ENCODE measurements around the gene CD79A. TPM values are rescaled to one million over a fixed set of nuclear protein-coding genes. Genes with fewer than 3 reads are reported as not detected.

CD79A gene
- total RNA-seq, 1 experiment from 2014 or later: 0.07 TPM

DNA sequence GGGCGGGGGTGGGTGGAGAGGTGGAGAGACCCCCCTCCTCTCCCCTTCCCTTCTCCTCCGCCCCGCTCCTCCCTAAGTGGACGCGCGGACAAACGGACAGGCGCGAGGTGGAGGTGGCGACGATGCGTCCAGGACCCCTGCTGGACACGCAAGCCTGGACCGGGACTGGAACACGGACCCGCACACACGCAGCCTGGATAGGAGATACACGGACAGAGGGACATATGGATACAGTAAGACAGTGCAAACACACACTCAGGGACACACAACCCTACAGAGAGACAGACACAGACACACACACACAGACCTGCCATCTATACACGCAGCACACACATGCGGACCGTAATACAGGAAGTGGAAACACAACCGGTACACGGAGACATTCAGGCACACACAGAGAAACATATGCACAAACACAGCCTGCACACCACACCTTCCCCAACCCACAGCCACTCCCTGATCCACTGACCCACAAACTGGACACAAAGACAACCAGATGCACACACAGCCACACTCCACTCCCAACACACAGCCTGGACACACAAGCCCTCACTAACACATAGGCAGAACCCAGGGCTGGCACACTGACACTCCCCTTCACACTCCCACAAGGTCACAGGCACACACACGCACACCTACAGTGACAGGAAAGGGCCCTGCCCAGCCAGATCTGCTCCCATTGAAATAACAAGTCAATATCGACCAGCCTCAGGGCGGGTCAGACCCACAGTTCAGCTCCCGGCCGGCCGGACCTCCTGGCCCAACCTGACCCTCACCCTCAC is 51.9 kb downstream of the CD79A start:
- H3K9me3 ChIP-seq: no peaks in the 10 kb centered on the region
- no peaks in the 10 kb centered on the region for H3K36me3 ChIP-seq
- no peak for DNase-seq
- peaks cover 69% of the 10 kb centered on the region for H3K27me3 ChIP-seq
- no peak overlapping the region for H3K4me3 ChIP-seq

DNA sequence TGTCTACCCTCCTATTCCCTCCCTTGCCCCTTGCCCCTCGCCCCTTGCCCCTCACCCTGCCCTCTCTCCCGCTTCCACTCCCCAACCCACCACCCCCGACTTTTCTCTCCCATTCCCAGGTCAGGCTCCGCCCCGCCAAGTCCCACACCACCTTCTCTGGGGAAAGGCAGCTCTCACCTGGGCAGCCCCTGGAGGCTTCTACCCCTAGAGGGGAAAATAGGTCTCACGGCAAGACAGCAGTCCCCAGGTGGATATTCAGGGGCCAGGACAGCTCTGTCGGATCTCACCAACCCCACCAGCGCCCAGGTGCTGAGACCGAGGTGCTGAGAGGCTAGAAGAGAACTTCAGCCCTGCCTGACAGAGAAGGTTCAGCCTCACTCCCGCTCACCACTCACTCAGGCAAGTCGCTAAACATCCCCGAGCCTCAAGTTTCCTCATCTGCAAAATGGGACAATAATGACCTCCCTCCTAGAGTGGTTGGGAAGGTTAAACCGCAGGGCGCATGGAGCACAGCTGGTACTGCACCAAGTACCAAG is 52.5 kb downstream of the CD79A start:
- Histone ChIP-seq H3K4me3 (no peak overlapping the region), H3K9me3 (no peaks in the 10 kb centered on the region), H3K36me3 (no peaks in the 10 kb centered on the region), H3K27me3 (peaks cover 68% of the 10 kb centered on the region)
- DNase-seq: no peak

DNA sequence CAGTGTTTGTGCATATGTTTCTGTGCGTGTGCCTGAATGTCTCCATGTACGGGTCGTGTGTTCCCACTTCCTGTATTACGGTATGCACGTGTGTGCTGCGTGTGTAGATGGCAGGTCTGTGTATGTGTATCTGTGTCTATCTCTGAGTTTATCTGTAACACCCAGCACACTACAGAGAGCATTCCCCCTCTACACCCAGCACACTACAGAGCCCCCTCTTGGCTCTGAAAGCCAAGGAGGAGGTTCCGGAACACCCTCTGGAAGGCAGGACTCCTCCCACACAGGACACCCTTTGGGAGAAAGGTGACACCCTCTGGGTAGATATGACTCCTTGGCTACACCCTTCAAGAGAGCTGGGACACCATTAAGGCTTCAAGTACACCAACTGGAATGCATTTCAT is 53.2 kb downstream of the CD79A start:
- H3K36me3 ChIP-seq: no peaks in the 10 kb centered on the region
- H3K9me3 ChIP-seq: no peaks in the 10 kb centered on the region
- no peak for DNase-seq
- no peak overlapping the region for H3K4me3 ChIP-seq
- H3K27me3 ChIP-seq: peaks cover 69% of the 10 kb centered on the region

Other genes with a start within 250 kb of the CD79A start
- not detected in 2 replicates for gene CEACAM7, start 189.0 kb upstream of the CD79A start, total RNA-seq (2014; rRNA removed; shearing (Covaris generic); ENCODE audit: low replicate concordance)
- not detected in 2 replicates for gene CEACAM5, start 168.7 kb upstream of the CD79A start, total RNA-seq (2014; rRNA removed; shearing (Covaris generic); ENCODE audit: low replicate concordance)
- not detected in 2 replicates for gene CEACAM6, start 121.7 kb upstream of the CD79A start, total RNA-seq (2014; rRNA removed; shearing (Covaris generic); ENCODE audit: low replicate concordance)
- not detected in 2 replicates for gene CEACAM3, start 80.7 kb upstream of the CD79A start, total RNA-seq (2014; rRNA removed; shearing (Covaris generic); ENCODE audit: low replicate concordance)
- gene LYPD4, start 32.6 kb upstream of the CD79A start, total RNA-seq (2014; rRNA removed; shearing (Covaris generic); ENCODE audit: low replicate concordance): not detected in 2 replicates
- gene DMRTC2, start 32.2 kb upstream of the CD79A start, total RNA-seq (2014; rRNA removed; shearing (Covaris generic); ENCODE audit: low replicate concordance): not detected in 2 replicates
- 1,133 and 2,559 TPM in 2 replicates for gene RPS19, start 17.0 kb upstream of the CD79A start, total RNA-seq (2014; rRNA removed; shearing (Covaris generic); ENCODE audit: low replicate concordance)
- 107 and 142 TPM in 2 replicates for gene ARHGEF1, start 5.9 kb downstream of the CD79A start, total RNA-seq (2014; rRNA removed; shearing (Covaris generic); ENCODE audit: low replicate concordance)
- not detected in 2 replicates for gene ERFL, start 51.2 kb downstream of the CD79A start, total RNA-seq (2014; rRNA removed; shearing (Covaris generic); ENCODE audit: low replicate concordance)
- gene RABAC1, start 82.0 kb downstream of the CD79A start, total RNA-seq (2014; rRNA removed; shearing (Covaris generic); ENCODE audit: low replicate concordance): 220 and 231 TPM in 2 replicates
- gene ATP1A3, start 117.0 kb downstream of the CD79A start, total RNA-seq (2014; rRNA removed; shearing (Covaris generic); ENCODE audit: low replicate concordance): not detected in 2 replicates
- not detected in 2 replicates for gene GRIK5, start 192.9 kb downstream of the CD79A start, total RNA-seq (2014; rRNA removed; shearing (Covaris generic); ENCODE audit: low replicate concordance)
- gene ZNF574, start 198.9 kb downstream of the CD79A start, total RNA-seq (2014; rRNA removed; shearing (Covaris generic); ENCODE audit: low replicate concordance): 18.8 and 20.4 TPM in 2 replicates

All from MG63 (cell line).